IPS-18a (cell line): ENCODE measurements around the gene APOBEC3F.
"Not testable (repeated sequence)": the region's sequence is repeated elsewhere in the genome, so short reads cannot be mapped to it uniquely, and the experiment has no call there.

Experiments used
- H3K27ac ChIP-seq: one replicate; pipeline ENCODE4 v1.5.1; 2013; ENCODE audit warnings: low read length
- H3K27me3 ChIP-seq: one replicate; pipeline ENCODE4 v1.6.1; 2013; ENCODE audit warnings: mild to moderate bottlenecking, low read length; ENCODE audit not compliant: control insufficient read depth, insufficient read depth
- H3K36me3 ChIP-seq: one replicate; pipeline ENCODE4 v1.6.1; 2013; ENCODE audit warnings: low read depth, low read length; ENCODE audit not compliant: control insufficient read depth
- H3K4me1 ChIP-seq: one replicate; pipeline ENCODE4 v1.6.1; 2013; ENCODE audit warnings: low read depth, low read length; ENCODE audit not compliant: control insufficient read depth
- H3K4me3 ChIP-seq: one replicate; pipeline ENCODE4 v1.5.1; 2013; ENCODE audit warnings: low read length
- H3K9ac ChIP-seq: one replicate; pipeline ENCODE4 v1.6.1; 2013; ENCODE audit warnings: mild to moderate bottlenecking, low read length, moderate library complexity
- H3K9me3 ChIP-seq: one replicate; pipeline ENCODE4 v1.6.1; 2013; ENCODE audit warnings: low read depth, low read length; ENCODE audit not compliant: control insufficient read depth

The APOBEC3F gene

DNA sequence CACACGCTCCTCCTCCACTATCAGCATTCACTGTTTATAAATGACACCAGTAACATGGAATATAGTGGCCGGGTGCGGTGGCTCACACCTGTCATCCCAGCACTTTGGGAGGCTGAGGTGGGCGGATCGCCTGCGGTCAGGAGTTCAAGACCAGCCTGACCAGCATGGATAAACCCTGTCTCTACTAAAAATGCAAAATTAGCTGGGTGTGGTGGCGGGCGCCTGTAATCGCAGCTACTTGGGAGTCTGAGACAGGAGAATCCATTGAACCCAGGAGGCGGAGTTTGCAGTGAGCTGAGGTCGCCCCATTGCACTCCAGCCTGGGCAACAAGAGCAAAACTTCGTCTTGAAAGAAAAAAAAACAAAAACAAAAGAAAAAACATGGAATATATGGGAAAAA lies 37.2 kb downstream of the APOBEC3F start:
- H3K27me3 ChIP-seq, H3K36me3 ChIP-seq, H3K4me3 ChIP-seq, H3K9me3 ChIP-seq, H3K4me1 ChIP-seq, H3K9ac ChIP-seq, H3K27ac ChIP-seq: not testable (repeated sequence)

DNA sequence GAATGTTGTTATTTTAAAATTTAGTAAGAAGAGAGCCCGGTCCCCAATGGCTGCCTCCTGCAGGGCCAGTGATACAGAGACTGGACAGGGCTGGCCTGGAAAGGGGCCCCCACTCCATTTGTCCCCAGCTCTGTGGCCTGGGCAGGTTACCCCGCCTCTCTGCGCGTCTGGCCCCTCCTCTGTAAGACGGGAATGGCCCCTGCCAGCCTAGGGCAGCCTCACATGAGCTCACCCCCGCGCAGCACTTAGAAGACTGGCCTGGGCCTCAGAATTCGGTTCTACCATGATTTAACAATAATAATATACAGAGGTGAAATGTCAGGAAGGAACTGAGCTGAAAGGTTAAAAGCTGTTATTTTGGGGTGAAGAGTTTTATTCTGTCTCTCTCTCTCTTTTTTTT lies 37.7 kb downstream of the APOBEC3F start:
- Histone ChIP-seq H3K27me3 (no peaks in the 10 kb centered on the region), H3K36me3 (no peaks in the 10 kb centered on the region), H3K27ac (no peak overlapping the region), H3K4me3 (no peak overlapping the region), H3K4me1 (peaks cover 3% of the 10 kb centered on the region), H3K9me3 (no peaks in the 10 kb centered on the region), H3K9ac (no peak overlapping the region)

DNA sequence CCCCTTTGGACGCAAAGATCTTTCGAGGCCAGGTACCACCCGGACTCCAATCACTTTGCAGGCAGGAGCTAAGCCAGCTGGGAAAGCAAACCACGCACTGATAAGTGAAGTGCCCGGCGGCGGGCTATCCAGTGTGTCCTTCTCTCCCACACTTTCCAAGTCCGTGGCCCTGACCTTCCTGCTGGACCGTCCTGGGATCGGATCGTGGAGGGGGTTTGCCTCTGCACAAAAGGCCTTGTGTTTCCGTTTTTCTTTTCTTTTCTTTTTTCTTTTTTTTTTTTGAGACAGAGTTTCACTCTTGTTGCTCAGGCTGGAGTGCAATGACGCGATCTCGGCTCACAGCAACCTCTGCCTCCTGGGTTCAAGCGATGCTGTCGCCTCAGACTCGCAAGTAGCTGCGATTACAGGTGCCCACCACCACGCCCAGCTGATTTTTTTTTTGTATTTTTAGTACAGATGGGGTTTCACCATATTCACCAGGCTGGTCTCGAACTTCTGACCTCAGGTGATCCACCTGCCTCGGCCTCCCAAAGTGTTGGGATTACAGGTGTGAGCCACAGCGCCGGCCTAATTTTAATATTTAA lies 38.5 kb downstream of the APOBEC3F start:
- H3K9me3 ChIP-seq, H3K36me3 ChIP-seq, H3K4me3 ChIP-seq, H3K27ac ChIP-seq, H3K9ac ChIP-seq, H3K4me1 ChIP-seq, H3K27me3 ChIP-seq: not testable (repeated sequence)

DNA sequence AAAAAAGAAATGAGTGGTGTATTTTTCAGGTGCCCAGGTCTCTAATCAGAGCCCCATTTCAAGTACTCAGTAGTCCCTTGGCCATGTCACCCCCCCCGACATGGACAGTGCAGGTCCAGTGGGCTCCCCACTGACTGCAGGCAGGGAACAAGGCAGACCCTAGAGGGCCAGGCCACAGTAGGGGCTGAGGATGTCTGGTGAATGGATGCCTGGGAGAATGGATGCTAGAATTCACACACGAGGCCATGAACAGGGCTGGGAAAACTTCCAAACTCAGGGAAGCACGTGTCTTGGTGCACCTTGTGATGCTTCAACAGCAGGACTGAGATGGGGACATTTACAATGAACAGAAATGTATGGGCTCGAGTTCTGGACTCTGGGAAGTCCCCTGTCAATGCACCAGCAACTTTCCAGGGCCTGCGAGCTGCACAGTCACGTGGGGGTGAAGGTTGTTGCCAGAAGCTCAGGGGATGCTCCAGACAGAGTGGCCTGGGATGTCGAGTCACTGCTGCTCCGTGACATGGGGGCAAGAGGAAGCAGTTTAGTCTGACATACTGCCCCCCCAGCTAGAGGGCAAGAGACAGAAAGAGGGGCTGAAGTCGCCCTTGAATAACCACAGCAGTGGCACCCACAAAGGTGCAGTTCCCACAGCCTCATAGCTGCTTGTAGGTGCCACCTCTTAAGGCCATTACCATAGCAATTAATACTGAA lies 39.5 kb downstream of the APOBEC3F start:
- Histone ChIP-seq H3K27ac (no peak overlapping the region), H3K4me3 (no peak overlapping the region), H3K36me3 (no peaks in the 10 kb centered on the region), H3K27me3 (no peaks in the 10 kb centered on the region), H3K4me1 (no peaks in the 10 kb centered on the region), H3K9me3 (no peaks in the 10 kb centered on the region), H3K9ac (no peak overlapping the region)

DNA sequence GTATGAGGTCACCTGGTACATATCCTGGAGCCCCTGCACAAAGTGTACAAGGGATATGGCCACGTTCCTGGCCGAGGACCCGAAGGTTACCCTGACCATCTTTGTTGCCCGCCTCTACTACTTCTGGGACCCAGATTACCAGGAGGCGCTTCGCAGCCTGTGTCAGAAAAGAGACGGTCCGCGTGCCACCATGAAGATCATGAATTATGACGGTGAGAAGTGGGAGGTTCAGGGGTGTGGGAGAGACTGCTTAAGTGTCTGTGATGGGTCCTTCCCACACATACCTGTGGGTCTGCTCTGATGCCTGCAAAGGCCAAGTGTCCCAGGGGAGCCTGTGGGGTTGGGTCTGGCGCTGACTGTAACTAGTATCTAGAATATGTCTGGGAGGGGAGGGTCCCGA lies 40.4 kb downstream of the APOBEC3F start:
- no peaks in the 10 kb centered on the region for H3K9me3 ChIP-seq
- H3K27ac ChIP-seq = no peak overlapping the region
- no peak overlapping the region for H3K9ac ChIP-seq
- H3K27me3 ChIP-seq = no peaks in the 10 kb centered on the region
- H3K36me3 ChIP-seq = no peaks in the 10 kb centered on the region
- no peak overlapping the region for H3K4me3 ChIP-seq
- H3K4me1 ChIP-seq = no peaks in the 10 kb centered on the region

DNA sequence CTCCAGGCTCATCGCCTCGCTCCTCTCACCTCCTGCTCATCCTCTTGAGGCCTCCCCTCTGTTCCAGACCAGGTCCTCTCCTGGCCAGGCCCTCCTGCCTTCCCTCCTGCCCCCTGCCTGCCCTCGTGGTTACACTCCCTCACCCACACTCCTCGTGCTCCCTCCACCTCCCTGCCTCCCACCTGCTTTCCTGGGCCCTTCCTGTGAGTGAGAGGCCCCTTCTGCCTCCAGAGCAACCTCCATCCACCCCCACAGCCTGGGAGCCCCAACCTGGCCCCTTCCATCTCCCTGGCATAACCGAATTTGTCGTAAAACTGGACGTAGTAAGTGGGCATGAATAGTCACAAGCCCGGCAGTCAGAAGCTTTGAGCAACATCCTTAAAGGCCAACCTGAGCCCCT lies 40.9 kb downstream of the APOBEC3F start:
- no peaks in the 10 kb centered on the region for H3K36me3 ChIP-seq
- no peak overlapping the region for H3K4me3 ChIP-seq
- H3K9me3 ChIP-seq = no peaks in the 10 kb centered on the region
- no peaks in the 10 kb centered on the region for H3K4me1 ChIP-seq
- no peak overlapping the region for H3K9ac ChIP-seq
- H3K27me3 ChIP-seq = no peaks in the 10 kb centered on the region
- H3K27ac ChIP-seq = no peak overlapping the region

DNA sequence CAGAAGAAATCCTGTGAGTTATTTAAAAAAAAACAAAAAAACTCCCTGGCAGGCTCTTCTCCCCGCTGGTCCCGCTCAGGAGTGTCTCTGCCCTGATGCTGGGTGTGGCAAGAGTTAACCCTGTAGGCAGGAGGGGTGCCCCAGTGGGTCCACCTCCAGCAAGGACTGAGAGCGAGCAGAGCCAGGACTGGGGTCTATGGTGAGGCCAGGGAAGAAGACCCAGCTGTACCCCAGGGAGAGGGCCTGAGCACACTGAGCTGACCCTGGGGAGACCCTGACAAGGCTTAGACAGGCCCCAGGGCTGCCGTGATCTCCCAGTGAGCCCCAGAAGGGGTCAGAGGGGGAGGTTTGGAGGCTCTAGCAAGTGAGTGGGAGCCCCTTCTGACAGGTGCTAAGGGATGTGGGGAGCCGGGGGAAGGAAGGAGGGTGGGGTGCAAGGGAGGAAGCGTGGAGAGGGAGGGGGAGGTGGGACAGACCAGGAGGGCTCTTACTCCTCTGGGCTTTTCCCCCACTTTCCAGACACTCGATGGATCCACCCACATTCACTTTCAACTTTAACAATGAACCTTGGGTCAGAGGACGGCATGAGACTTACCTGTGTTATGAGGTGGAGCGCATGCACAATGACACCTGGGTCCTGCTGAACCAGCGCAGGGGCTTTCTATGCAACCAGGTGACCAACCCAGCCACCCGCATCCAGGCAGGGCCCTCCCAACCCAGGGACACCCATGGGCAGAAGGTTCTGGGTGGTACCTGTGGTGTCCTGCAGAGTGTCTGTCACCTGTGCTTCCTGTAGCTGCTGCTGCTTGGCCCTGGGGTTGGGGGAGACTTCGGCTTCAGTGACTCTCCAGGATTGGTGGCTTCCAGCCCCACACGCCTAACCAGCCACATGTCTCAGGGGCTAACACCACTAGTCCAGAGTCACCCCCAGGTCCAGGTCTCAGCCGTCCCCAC lies 42.8 kb downstream of the APOBEC3F start:
- no peak overlapping the region for H3K27ac ChIP-seq
- no peaks in the 10 kb centered on the region for H3K36me3 ChIP-seq
- H3K27me3 ChIP-seq = no peaks in the 10 kb centered on the region
- H3K9me3 ChIP-seq = no peaks in the 10 kb centered on the region
- no peak overlapping the region for H3K9ac ChIP-seq
- peaks cover 6% of the 10 kb centered on the region for H3K4me1 ChIP-seq
- H3K4me3 ChIP-seq = no peak overlapping the region

DNA sequence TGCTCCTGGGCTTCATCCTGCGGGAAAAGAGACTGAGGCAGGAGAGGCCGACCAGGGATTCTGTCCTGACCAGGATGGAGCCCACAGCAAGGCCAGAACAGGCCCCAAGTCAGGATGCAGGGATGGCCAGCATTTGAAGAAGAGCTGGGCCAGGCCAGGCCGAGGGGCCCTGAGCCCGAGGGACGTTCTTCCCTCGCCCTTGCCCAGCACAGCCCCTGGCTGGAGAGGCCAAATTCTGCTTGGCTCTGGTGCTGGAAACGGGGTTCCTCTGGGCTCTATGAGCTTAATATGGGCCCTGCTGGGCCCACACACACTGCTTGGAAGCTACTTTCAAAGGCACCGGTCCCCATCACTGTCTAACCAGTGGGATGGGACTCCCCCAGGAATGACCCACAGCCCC lies 44.0 kb downstream of the APOBEC3F start:
- H3K36me3 ChIP-seq = no peaks in the 10 kb centered on the region

DNA sequence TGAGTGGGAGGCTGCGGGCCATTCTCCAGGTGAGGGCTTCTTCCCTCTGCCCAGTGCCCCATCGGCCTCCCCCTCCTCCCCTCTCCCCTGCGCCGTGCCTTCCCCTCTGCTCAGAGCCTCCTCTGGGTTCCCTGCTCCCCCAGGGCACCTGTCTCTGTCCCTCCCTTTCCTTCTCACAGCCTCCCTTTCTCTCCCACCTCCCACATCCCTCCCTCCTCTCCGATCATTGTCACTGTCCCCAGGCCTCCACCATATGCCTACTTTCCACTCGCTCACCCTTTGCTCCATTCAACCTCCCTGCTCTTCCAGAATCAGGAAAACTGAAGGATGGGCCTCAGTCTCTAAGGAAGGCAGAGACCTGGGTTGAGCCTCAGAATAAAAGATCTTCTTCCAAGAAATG lies 46.4 kb downstream of the APOBEC3F start:
- Histone ChIP-seq H3K27me3 (no peaks in the 10 kb centered on the region), H3K36me3 (no peaks in the 10 kb centered on the region), H3K4me3 (no peak overlapping the region), H3K4me1 (peaks cover 6% of the 10 kb centered on the region), H3K9ac (no peak overlapping the region), H3K27ac (no peak overlapping the region), H3K9me3 (no peaks in the 10 kb centered on the region)

More for the DNA sequence above, 44.0 kb downstream of the APOBEC3F start:
- no peak overlapping the region for H3K4me3 ChIP-seq
- H3K9ac ChIP-seq = no peak overlapping the region
- peaks cover 6% of the 10 kb centered on the region for H3K4me1 ChIP-seq
- H3K27ac ChIP-seq = no peak overlapping the region
- no peaks in the 10 kb centered on the region for H3K27me3 ChIP-seq
- no peaks in the 10 kb centered on the region for H3K9me3 ChIP-seq

DNA sequence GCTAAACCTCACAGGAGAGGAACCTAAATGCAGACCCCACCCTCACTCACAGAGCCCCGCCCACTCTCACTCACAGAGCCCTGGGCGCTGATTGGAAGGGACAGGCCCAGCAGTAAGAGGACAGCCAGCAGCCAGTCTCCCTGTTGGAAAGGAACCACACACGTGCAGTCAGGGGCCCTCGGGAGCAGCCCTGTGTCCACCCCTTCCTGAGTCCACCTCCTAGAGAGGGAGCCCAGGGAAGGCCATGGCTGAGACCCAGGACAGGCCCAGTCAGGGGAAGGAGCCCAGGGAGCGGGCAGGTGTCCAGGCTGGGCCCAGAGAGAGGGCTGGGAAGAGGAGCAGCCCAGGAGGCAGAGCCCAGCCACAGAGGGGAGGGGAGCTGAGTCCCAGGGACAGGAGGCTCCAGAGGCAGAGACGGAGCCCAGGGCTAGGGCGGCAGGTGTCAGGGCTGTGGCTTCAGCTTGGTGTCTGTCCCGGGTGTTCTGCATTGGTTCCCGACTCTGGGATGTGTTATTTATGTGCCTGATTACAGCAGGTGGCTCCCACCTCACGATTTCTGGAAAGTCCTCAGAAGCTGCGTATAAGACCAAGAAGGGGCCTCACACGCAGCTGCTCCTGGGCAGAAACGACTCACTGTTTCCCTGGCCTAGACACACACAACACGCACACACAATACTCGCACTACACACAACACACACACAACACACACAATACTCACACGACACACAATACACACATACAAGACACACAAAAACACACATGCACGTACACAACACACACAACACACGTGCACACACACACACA lies 47.4 kb downstream of the APOBEC3F start:
- Histone ChIP-seq H3K9me3 (no peaks in the 10 kb centered on the region), H3K36me3 (no peaks in the 10 kb centered on the region), H3K27me3 (no peaks in the 10 kb centered on the region), H3K4me3 (no peak overlapping the region), H3K9ac (no peak overlapping the region), H3K4me1 (peaks cover 6% of the 10 kb centered on the region), H3K27ac (no peak overlapping the region)

DNA sequence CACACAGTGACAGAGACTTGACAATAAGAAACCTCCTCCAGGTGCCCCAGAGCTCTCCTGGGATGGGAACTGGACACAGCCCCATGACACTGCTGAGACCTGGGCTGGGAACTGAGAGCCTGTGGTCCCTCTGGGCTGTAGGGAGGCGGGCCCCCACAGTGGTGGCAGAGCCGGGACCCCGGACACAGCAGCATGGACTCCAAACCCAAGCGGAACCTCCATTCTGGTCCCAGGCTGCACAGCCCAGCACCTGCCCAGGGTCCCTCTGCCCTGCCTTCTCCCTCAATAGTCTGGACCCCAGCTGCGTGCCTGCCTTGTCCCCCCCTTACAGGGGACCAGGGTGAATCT lies 48.0 kb downstream of the APOBEC3F start:
- Histone ChIP-seq H3K27me3 (no peaks in the 10 kb centered on the region), H3K9ac (no peak overlapping the region), H3K4me3 (no peak overlapping the region), H3K9me3 (no peaks in the 10 kb centered on the region), H3K4me1 (peaks cover 6% of the 10 kb centered on the region), H3K27ac (no peak overlapping the region), H3K36me3 (no peaks in the 10 kb centered on the region)
